ENCODE results near the gene CDKL5.

The CDKL5 gene

DNA sequence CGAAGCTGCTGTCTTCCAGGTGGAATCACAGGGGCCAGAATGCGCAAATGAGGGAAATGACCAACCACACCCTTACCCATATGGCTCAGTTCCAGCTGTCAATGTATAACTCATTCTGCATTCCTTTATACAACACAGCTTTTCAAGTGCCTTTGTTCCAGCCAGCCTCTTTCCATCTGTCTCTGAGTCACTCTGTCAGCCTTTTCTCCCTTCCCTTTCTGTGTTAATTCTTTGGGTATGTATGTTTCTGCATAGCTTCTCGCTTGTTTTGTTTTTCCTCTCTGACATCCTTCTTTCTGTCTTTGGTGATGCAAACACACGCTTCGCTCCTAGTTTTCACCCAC lies 192.0 kb downstream of the CDKL5 start:
- CTCF ChIA-PET, result no interaction called here
- H3K27ac ChIP-seq, result no peak overlapping the region
- TF ChIP-seq CTCF (conservative IDR thresholded peaks at IDR 0.05; ENCODE audit: low read depth), result no peak
- peak; percentile 63 for DNase-seq (ENCODE audit: low spot score)
- POLR2A ChIA-PET (ENCODE audit: low non-redundant PET), result no interaction called here

GRCh38 chrX:18619288-18619687 lies 193.9 kb downstream of the CDKL5 start:
- POLR2A ChIA-PET (ENCODE audit: low non-redundant PET), result no interaction called here
- no peak for TF ChIP-seq CTCF (conservative IDR thresholded peaks at IDR 0.05; ENCODE audit: low read depth)
- no peak for DNase-seq (ENCODE audit: low spot score)
- H3K27ac ChIP-seq, result no peak overlapping the region
- CTCF ChIA-PET, result interaction anchor here (0.7 kb wide), 1 partner anchor 58 kb away, joined by 4 read pairs; no protein-coding TSS in a partner anchor

- ChIA-PET CTCF (no interaction called here), POLR2A (ENCODE audit: low non-redundant PET) (no interaction called here)
- no peak for DNase-seq (ENCODE audit: low spot score)
- no peak overlapping the region for H3K27ac ChIP-seq
- no peak for TF ChIP-seq CTCF (conservative IDR thresholded peaks at IDR 0.05; ENCODE audit: low read depth)
Measured at GRCh38 chrX:18620349-18620748, 194.9 kb downstream of the CDKL5 start.

- no peak for DNase-seq (ENCODE audit: low spot score)
- TF ChIP-seq CTCF (conservative IDR thresholded peaks at IDR 0.05; ENCODE audit: low read depth), result no peak
- H3K27ac ChIP-seq, result no peak overlapping the region
- CTCF ChIA-PET, result no interaction called here
- POLR2A ChIA-PET (ENCODE audit: low non-redundant PET), result no interaction called here
Measured at GRCh38 chrX:18624599-18624998, 199.2 kb downstream of the CDKL5 start.

GRCh38 chrX:18630934-18631333 lies 205.5 kb downstream of the CDKL5 start:
- CTCF ChIA-PET, result no interaction called here
- POLR2A ChIA-PET (ENCODE audit: low non-redundant PET), result no interaction called here
- DNase-seq (ENCODE audit: low spot score), result no peak
- no peak overlapping the region for H3K27ac ChIP-seq
- TF ChIP-seq CTCF (conservative IDR thresholded peaks at IDR 0.05; ENCODE audit: low read depth), result no peak

- no peak overlapping the region for H3K27ac ChIP-seq
- TF ChIP-seq CTCF (conservative IDR thresholded peaks at IDR 0.05; ENCODE audit: low read depth), result no peak
- POLR2A ChIA-PET (ENCODE audit: low non-redundant PET), result no interaction called here
- CTCF ChIA-PET, result no interaction called here
- DNase-seq (ENCODE audit: low spot score), result no peak
Measured at GRCh38 chrX:18638398-18638797, 213.0 kb downstream of the CDKL5 start.

GRCh38 chrX:18639280-18639679 lies 213.9 kb downstream of the CDKL5 start:
- POLR2A ChIA-PET (ENCODE audit: low non-redundant PET), result no interaction called here
- no peak for TF ChIP-seq CTCF (conservative IDR thresholded peaks at IDR 0.05; ENCODE audit: low read depth)
- DNase-seq (ENCODE audit: low spot score), result no peak
- CTCF ChIA-PET, result no interaction called here
- no peak overlapping the region for H3K27ac ChIP-seq
